G401 (cell line): Measurements from ENCODE around the gene C20orf204. TPM values are rescaled to one million over a fixed set of nuclear protein-coding genes. Genes with fewer than 3 reads are reported as not detected.

Experiments
- DNase-seq: peaks from one replicate; pipeline ENCODE4 v3.0.0-alpha.2; 2015; ENCODE audit warnings: low spot score
- in situ Hi-C: cut with HindIII; loops from 2 replicates; pipeline ENCODE4 v1.10.0; 2016; ENCODE audit warnings: low sequenced_read_pairs, mixed read lengths
- total RNA-seq: library from RNA; depleted of rRNA; stranded (reverse); fragments of >200 nt; shearing (Covaris generic); gene quantifications from 2 replicates; pipeline ENCODE4 v1.2.3, GENCODE V29; 2014

C20orf204 gene
- total RNA-seq, 1 experiment from 2014 or later: 0.81 TPM

DNA sequence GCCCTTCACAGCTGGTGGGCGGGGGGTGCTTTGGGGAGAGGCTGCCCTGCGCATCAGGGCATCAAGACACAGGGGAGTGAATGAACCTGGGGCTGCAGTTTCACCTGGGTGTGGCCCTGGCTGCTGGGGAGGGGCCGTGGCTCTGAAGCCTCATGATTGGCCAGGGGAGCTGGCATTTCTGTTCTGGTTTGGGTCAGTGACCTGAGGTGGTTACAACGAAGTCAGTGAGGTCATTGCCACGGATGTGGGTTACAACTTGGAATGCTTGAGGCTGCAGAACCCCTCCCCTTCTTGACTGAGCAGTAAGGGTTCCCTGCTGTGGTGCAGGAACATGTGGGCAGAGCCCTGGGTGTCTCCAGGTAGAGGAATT, 30.0 kb downstream of the C20orf204 start:
- in situ Hi-C loops: no loop called here
- DNase-seq: no peak

DNA sequence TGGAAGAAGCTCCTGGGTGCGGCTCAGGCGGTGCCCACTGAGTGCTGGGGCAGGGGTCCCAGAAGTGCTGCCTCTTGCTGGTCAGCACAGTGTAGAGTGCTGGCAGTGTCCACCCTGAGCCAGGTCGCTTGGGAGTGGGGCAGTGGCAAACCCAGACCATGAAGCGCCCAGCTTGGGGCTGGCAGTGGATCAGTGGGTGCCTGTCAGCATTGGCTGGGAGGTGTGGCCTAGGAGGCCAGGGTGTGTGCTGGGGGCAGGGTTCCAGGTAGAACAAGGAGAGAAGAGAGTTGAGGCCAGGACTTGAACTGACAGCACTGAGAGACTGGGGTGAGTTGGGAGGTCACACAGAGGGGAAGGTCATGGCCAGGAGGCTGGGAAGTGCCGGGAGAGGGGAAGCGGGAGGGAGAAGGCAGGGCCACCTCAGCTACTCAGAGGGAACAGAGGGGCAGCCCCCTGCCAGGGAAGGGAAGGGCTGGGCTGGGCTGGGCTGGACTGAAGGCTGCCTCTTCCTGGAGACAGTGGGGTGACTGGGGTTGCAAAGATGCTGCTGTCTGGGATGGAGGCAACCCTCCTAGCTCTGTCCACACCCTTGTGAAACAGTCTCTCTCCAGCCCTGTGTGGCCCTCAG, 31.1 kb downstream of the C20orf204 start:
- no peak for DNase-seq
- in situ Hi-C loops: no loop called here

DNA sequence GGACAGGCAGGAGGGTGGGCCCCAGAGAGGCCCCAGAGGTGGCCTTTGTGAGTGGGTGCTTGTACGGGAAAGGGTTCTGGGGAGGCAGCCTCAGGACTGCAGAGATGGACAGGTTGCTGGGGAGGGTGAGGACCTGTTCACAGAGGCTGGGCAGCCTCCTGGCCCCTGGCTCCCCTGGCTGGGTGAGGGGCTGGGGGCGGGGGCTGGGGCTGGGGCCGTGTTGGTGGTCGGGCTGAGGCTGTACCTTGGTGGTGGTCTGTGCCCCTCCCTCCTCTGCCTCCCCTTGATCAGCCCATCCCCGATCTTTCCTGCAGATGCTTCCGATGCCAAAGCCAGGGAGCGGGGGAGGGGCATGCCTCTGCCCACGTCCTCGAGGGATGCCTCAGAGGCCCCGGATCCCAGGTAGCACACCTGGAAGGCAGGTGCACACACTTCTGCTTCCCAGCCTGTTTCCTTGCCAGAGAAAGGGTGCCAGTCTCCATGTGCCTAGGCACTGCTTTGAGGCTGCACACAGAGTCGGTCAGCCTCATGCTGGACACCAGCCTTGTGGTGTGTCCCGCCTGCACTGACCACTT, 31.8 kb downstream of the C20orf204 start:
- in situ Hi-C loops: no loop called here
- no peak for DNase-seq

DNA sequence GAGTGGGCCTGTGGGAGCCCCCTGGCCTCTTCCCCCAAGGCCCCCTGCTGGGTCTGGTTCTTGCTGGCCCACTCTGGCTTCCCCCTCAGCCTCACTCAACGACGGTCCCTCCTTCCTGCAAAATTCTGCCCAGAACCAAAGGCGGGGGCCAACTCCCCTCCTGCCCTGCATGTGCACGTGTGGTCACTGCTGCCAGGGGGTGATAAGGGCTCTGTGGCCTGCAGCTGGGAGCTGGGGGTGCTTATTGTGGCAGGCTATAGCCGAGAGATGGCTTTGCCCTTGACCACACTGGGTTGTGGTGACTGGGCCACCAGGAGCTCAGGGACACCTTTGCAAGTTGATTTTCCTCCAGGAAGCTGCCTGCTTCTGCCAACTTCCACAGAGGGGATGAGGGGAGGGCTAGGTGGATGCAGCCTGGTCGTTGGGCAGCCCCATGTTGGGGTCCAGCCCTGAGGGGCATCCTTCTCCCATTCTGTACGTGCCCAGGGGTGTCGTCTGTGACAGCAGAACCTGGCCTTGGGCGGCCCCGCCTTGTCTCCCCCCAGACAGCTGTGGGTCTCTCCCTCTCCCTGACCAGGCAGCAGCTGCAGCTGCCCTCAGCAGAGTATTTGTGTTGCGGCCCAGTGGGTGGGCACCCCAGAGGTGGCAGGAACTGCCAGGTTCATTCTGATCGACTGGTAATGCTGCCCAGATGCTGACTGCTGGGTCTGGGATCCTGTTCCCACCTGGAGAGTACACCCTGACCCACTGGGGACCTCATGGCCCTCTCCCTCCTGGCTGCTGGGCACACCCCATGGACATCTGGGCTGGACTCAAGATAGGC, 32.6 kb downstream of the C20orf204 start:
- in situ Hi-C loops: no loop called here

DNA sequence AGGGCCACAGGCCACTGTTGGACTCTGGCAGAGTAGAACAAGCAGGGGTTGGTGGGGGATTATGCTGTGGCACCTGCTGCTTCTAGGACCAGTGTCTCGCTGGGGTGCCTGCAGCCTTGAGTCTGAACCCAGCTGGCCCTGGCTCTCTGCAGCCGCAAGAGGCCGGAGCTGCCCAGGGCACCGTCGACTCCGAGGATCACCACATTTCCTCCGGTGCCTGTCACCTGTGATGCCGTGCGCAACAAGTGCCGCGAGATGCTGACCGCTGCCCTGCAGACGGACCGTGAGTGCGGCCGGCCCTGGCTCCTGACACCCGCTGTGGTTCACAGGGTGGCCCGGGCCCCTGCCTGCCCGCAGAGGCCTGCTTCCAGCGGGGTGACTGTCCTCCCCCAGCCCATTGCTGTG, 33.2 kb downstream of the C20orf204 start:
- DNase-seq: no peak

More for the DNA sequence above, 32.6 kb downstream of the C20orf204 start:
- DNase-seq: no peak

DNA sequence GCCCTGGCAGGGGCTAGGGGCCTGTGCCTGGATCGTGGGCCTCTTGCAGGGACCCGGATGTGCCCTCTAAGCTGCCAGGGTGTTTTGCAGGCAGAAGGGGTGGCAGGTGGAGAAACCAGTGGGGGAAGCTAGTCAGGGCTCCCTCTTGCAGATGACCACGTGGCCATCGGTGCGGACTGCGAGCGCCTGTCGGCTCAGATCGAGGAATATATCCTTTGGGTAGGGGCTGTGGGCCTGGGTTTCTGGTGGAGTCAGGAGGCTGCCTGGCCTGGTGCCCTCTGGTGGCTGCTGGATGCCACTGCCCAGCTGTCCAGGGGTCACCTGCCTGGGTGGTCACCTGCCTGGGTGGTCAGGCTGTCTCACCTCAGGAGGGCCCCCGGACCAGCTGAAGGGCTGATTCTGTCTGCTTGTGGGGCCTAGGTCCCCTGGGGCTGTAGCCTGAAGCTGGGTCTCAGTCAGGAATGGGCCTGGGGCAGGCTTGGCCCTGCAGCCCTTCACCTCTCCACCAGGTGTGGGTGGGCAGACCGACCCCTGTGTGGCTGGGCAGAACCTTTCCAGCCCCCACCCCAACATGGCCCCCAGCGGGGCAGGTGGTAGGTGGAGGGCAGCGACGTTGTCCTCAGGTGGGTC, 33.7 kb downstream of the C20orf204 start:
- in situ Hi-C loops: no loop called here
- DNase-seq: no peak

More for the DNA sequence above, 33.2 kb downstream of the C20orf204 start:
- in situ Hi-C loops: no loop called here

DNA sequence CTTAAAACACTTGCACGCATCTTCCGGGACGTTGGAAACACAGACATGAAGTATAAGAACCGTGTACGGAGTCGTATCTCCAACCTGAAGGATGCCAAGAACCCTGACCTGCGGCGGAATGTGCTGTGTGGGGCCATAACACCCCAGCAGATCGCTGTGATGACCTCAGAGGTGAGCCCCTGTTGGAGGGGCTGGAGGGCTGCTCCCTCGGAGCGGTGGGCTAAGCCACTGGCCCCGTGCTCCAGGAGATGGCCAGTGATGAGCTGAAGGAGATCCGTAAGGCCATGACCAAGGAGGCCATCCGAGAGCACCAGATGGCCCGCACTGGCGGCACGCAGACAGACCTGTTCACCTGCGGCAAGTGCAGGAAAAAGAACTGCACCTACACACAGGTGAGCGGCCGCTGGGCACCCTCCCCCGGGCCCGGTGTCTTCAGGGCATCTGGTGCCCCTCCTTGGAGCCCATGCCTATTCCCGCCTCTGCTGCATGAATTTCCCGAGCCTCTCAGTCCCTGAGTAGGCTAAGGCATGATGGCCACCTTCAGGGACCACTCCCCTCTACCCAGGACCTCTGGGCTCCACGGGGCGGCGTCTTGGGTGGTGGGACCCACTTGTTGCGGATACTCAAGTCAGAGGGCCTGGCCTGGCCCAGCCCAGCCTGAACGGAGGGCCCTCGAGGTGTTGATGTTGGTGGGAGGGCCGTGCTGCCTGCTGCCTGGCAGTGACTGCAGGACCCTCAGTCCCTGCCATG, 34.4 kb downstream of the C20orf204 start:
- DNase-seq: no peak
- in situ Hi-C loops: no loop called here

DNA sequence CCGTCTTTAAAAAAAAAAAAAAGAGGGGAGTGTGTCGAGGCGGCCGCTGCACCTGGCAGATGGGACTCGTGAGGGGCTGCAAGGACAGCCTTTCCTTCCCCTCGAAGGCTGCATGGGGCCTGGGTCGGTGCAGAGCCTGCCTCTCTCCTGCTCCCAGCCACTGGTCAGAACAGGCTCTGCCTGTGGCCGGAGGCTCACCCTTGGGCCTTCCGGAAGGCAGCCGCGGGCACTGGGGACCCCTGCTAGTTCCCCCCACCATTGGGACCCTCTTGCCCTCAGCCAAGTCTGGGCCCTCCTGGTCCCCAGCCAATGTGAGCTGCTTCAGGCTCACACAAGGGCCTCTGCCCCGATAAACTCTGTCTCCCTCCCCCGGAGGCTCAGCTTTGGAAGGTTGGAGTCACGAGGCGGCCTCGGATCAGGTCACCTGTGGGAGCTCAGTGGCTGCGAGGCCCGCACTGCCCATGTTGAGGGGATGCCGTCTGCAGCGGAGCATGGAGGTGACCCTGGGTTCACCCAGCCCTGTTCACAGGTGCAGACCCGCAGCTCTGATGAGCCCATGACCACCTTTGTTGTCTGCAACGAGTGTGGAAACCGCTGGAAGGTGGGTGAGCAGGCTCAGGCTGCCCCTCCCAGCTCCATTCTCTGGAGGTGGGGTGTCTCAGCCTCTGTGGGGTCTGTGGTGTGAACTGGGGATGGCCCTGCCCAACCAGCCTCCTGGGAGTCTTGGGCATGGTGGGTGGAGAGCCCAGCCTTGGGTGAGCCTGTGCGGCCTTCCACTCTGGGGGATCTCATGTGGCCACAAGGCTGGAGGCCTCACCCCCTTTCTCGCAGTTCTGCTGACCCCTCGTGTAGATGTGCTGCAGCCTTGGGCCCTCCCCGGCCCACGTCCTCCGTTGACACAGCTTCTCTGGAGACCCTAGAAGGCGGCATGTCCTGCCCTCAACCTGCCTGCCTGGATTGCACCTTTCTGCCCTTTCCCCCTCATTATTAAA, 35.7 kb downstream of the C20orf204 start:
- in situ Hi-C loops: no loop called here
- DNase-seq: no peak

DNA sequence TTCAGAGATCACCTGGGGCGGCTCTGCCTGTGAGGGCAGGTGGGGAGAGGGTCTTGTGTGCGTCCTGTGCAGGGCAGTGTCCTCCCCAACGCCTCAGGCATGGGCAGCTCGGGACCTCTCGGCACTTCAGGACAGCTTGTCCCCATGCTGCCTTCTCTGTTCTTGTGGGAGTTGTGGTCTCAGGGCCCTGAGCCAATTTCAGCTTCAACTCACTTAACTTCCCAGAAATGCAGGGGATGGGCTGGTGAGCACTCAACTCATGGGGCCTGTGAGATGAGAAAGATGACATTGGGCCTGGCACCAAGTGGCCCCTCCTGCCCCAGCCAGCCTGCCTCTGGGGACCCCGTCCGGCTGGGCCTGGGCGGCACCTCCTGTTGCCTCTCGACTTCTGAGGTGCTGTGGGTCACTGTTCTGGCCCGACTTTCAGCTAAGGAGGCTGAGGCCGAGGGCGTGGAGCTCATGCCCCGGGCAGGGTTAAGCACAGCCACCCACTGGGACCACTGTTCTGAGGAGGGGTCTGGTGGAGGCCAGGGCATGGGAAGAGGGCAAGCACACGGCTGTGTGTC, 36.6 kb downstream of the C20orf204 start:
- no peak for DNase-seq
- in situ Hi-C loops: no loop called here

DNA sequence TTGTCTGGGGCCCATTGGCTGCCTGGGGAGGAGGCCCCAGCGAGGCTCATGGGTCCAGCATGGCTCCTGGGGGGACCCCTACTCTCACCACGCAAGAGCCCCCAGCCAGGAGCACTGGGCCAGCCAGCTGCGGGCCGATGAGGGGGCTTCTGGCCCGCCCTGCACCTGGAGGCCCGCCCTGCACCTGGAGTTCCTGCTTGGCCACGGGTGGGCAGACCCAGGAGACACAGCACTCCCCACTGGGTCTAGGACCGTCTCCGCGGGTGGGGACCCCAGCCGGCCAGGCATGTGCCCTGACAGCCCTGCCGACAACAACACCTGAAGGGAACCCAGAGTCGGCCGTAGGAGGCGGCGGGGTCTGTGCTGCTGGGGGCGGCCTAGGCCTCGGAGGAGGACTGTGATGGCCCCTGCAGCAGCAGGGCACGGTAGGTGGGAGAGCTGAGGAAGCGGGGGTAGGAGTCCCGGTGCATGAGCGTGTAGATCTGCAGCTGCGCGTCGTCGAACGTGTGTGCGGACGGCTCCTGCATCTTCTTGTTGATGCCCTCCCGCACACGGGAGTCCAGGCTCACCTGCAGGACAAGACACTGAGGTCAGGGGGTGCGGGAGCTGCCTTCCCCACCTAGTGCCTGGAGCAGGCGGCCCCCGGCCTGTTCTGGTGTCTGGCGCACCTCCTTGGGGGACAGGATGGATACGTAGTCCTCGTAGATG, 37.6 kb downstream of the C20orf204 start:
- DNase-seq: no peak
- in situ Hi-C loops: no loop called here

DNA sequence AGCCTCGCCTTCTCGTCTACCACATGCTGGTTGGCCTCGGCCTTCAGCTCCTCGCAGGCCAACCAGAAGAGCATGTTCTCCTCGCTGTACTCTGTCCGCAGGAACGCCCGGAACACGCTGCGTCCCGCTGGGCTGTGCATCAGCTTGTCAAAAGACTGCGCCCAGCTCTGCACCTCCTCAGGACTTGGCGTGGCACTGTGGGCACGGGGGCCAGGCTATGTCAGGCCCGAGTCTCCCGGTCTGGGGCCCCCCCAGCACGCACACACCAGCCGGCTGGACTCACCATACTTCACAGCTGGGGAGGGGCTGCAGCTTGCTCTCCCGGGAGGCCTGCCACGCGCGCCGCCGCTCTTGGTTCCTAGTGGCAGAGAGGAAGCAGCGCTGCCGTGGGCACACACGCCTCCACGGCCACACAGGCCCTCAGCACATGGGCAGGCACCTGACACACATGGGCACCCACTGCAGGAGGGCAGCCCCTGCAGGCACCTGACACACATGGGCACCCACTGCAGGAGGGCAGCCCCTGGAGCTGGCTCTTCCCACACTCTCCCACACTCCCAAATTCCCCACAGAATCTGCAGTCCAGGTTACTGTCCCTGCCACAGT, 38.3 kb downstream of the C20orf204 start:
- no peak for DNase-seq
- in situ Hi-C loops: no loop called here

DNA sequence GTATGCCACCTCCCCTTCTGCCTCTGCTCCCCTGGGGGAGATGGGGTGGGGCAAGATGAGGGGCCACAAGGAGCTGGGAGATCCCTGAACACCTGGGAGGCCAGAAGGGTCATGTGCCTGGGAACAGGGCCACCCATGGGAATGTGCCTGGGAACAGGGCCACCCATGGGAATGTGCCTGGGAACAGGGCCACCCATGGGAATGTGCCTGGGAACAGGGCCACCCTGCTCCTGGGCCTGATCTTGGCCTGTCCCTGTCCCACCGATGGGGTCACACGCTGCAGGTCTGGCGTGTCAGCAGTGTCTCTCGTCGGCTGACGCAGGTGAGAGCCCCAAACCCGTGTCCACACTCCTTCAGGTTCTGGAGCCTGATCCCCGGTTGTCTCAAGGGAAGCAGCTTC, 39.0 kb downstream of the C20orf204 start:
- in situ Hi-C loops: no loop called here
- no peak for DNase-seq

DNA sequence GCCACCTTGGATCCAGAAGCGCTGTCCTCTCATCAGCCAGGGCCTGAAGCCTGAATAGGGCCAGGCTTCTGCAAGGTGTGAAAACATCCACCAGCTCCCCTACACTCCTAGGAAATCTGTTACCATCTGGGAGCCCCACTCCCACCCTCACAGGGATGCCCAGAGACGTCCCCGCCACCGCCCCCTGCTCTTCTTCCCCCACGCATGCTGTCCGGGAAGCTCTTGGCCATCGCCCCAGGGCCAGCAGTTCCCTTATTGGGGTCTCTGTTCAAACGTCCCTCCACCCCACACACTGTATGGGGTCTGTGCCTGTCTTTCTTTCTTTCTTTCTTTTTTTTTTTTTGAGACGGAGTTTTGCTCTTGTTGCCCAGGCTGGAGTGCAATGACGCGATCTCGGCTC, 39.6 kb downstream of the C20orf204 start:
- DNase-seq: no peak
- in situ Hi-C loops: no loop called here

DNA sequence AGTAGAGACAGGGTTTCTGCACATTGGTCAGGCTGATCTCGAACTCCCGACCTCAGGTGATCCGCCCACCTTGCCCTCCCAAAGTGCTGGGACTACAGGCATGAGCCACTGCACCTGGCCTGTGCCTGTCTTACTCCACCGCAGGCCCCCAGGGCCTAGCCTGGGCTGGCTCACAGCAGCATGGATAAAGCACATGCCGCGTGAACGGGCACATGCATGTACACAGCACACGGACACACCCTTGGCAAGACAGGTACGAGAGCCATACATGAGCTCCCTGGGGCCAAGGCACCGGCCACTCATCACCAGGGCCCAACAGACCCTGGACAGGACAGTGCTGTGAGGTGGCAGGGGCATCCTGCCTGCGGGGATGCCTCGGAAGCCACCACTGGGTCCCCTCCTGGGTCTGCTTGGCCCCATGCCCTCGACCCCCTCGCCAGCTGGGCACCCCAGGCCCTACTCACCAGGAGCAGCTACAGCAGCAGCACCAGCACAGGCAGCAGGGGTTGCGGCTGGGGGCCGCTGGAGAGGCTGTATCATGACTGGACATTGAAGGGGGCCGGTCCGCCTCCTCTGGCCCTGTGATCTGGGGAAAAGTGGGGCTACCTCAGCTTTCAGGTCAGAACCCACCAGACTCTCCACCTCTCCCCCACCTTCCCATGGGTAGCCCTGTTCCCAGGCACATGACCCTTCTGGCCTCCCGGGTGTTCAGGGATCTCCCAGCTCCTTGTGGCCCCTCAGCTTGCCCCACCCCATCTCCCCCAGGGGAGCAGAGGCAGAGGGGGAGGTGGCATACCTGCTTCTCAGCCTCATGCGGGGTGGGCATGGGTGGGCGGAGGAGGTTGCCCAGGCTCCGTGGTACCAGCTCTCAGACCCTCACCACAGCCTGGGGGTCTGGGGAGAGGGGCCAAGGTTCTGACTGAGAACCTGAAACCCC, 40.3 kb downstream of the C20orf204 start:
- in situ Hi-C loops: no loop called here
- no peak for DNase-seq

DNA sequence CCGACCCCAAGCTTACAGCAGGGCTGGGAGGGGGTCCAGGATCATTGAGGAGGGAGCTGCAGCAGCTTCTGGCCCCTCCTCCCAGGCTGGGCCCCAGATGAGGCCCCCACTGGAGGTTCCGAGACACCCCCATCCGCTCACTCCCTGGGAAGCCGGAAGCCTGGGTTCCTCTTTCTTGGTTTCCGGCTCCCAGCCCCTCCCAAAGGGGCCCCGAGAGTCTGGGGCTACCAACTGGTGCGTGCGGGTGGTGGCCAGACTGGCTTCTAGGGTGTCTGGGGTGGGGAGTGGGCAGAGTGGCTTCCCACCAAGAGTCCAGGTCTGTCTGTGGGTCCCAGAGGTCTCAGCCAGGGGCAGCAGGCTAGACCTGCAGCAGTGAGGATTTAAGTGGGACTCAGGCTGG, 41.1 kb downstream of the C20orf204 start:
- no peak for DNase-seq
- in situ Hi-C loops: no loop called here

DNA sequence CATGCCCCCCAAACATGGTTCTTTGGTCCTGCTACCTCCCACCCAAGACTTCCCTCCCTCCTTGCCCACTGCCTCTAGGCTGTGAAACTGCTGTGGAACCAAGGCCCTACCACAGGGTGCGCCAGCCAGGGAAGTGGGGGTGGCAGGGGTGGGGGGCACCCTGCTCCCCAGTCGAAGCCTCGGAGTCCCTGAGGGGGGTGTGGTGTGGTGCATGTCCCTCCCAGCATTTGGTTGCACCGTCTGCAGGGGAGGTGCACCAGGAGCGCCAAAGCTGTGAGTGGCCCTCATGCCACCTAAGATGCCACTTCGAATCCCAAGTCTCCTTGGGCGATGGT, 41.5 kb downstream of the C20orf204 start:
- DNase-seq: no peak
- in situ Hi-C loops: no loop called here
